CD4-positive, alpha-beta T cell treated with Interleukin-12 subunit alpha and Interleukin-12 subunit beta, for 1 hour (primary cell): Measurements from ENCODE around the gene INSR.
"Not testable (repeated sequence)": the region's sequence is repeated elsewhere in the genome, so short reads cannot be mapped to it uniquely, and the experiment has no call there.

Experiments used
- DNase-seq: peaks from one replicate; pipeline ENCODE4 v3.0.0-alpha.2; 2020

INSR gene

GRCh38 chr19:7188698-7189629, 105.2 kb downstream of the INSR start:
- DNase-seq, result no peak

- no peak for DNase-seq
These were observed 106.4 kb downstream of the INSR start for GRCh38 chr19:7187605-7188339.

- DNase-seq, result no peak
These were observed 111.7 kb downstream of the INSR start for GRCh38 chr19:7182489-7182888.

- no peak for DNase-seq
These were observed 114.3 kb downstream of the INSR start for GRCh38 chr19:7179917-7180306.

- DNase-seq, result no peak
These were observed 116.3 kb downstream of the INSR start for GRCh38 chr19:7177926-7178325.

- no peak for DNase-seq
These were observed 117.4 kb downstream of the INSR start for GRCh38 chr19:7176792-7177191.

GRCh38 chr19:7172794-7173193, 121.4 kb downstream of the INSR start:
- DNase-seq, result no peak

GRCh38 chr19:7170983-7171382, 123.2 kb downstream of the INSR start:
- DNase-seq, result no peak

- DNase-seq, result no peak
These were observed 125.3 kb downstream of the INSR start for GRCh38 chr19:7168941-7169340.

GRCh38 chr19:7161292-7161691, 132.9 kb downstream of the INSR start:
- no peak for DNase-seq

- DNase-seq, result no peak
These were observed 134.9 kb downstream of the INSR start for GRCh38 chr19:7159105-7159933.

GRCh38 chr19:7153022-7153421, 141.2 kb downstream of the INSR start:
- no peak for DNase-seq

- DNase-seq, result no peak
These were observed 141.6 kb downstream of the INSR start for GRCh38 chr19:7152568-7152967.

GRCh38 chr19:7149956-7150705, 144.1 kb downstream of the INSR start:
- DNase-seq, result no peak

- DNase-seq, result not testable (repeated sequence)
These were observed 147.0 kb downstream of the INSR start for GRCh38 chr19:7147119-7147675.

GRCh38 chr19:7146086-7146485, 148.1 kb downstream of the INSR start:
- DNase-seq, result not testable (repeated sequence)

GRCh38 chr19:7145494-7145893, 148.7 kb downstream of the INSR start:
- no peak for DNase-seq

- no peak for DNase-seq
These were observed 151.4 kb downstream of the INSR start for GRCh38 chr19:7142771-7143170.

GRCh38 chr19:7140137-7140536, 154.1 kb downstream of the INSR start:
- DNase-seq, result no peak

- DNase-seq, result no peak
These were observed 155.1 kb downstream of the INSR start for GRCh38 chr19:7139095-7139494.

- no peak for DNase-seq
These were observed 155.8 kb downstream of the INSR start for GRCh38 chr19:7138402-7138801.

GRCh38 chr19:7137120-7137519, 157.1 kb downstream of the INSR start:
- DNase-seq, result no peak
